GM23338 (cell line): Measurements from ENCODE around the gene MS4A8. TPM values are rescaled to one million over a fixed set of nuclear protein-coding genes. Genes with fewer than 3 reads are reported as not detected.
"Not testable (repeated sequence)": the region's sequence is repeated elsewhere in the genome, so short reads cannot be mapped to it uniquely, and the experiment has no call there.

ENCODE experiments used
- ATAC-seq: fragments of 200-7000 bp; cut with Tn5 transposase; 3 replicates; pipeline ENCODE4 v1.9.1; 2020
- DNase-seq: peaks from one replicate; pipeline ENCODE4 v3.0.0-alpha.2; 2015; ENCODE audit warnings: low spot score
- H2AFZ ChIP-seq: fragments of 200-600 bp; sonication (generic); 2 replicates; pipeline ENCODE4 v1.8.0; 2016; ENCODE audit warnings: antibody characterized with exemption, mild to moderate bottlenecking, moderate library complexity
- H3F3A ChIP-seq: fragments of 200-600 bp; sonication (generic); replicated peaks from 2 replicates; pipeline ENCODE4 v1.8.0; 2017; ENCODE audit warnings: antibody characterized with exemption, mixed run types, low read depth
- H3K27ac ChIP-seq: fragments of 200-600 bp; sonication (generic); 2 replicates; pipeline ENCODE4 v1.6.1; 2016; ENCODE audit warnings: low read depth
- H3K27me3 ChIP-seq: fragments of 200-600 bp; sonication (generic); 2 replicates; pipeline ENCODE4 v1.8.0; 2016; ENCODE audit warnings: mild to moderate bottlenecking, mixed run types, moderate library complexity; ENCODE audit not compliant: insufficient read depth
- H3K36me3 ChIP-seq: fragments of 200-600 bp; sonication (generic); 2 replicates; pipeline ENCODE4 v1.8.0; 2016; ENCODE audit warnings: mild to moderate bottlenecking; ENCODE audit not compliant: insufficient read depth
- H3K4me1 ChIP-seq: fragments of 200-600 bp; sonication (generic); 2 replicates; pipeline ENCODE4 v1.8.0; 2016; ENCODE audit warnings: mild to moderate bottlenecking, moderate library complexity; ENCODE audit not compliant: insufficient read depth
- H3K4me2 ChIP-seq: fragments of 200-600 bp; sonication (generic); 2 replicates; pipeline ENCODE4 v1.7.1; 2017; ENCODE audit warnings: mixed run types
- H3K4me3 ChIP-seq: fragments of 200-600 bp; sonication (generic); 2 replicates; pipeline ENCODE4 v1.6.1; 2016; ENCODE audit warnings: mixed run types
- H3K79me2 ChIP-seq: fragments of 200-600 bp; sonication (generic); replicated peaks from 2 replicates; pipeline ENCODE4 v1.8.0; 2017; ENCODE audit warnings: mild to moderate bottlenecking; ENCODE audit not compliant: insufficient read depth
- H3K9me2 ChIP-seq: fragments of 200-600 bp; sonication (generic); 2 replicates; pipeline ENCODE4 v1.8.0; 2017; ENCODE audit not compliant: insufficient read depth
- H4K20me1 ChIP-seq: fragments of 200-600 bp; sonication (generic); replicated peaks from 2 replicates; pipeline ENCODE4 v1.8.0; 2017; ENCODE audit warnings: mild to moderate bottlenecking; ENCODE audit not compliant: insufficient read depth
- H3K27ac Mint-ChIP-seq: 2 replicates; pipeline ENCODE4 v1.8.0; 2020; ENCODE audit warnings: inconsistent platforms, mild to moderate bottlenecking, moderate library complexity, mixed read lengths
- H3K27me3 Mint-ChIP-seq: 3 replicates; pipeline ENCODE4 v1.8.0; 2022; ENCODE audit warnings: low read depth, mild to moderate bottlenecking, moderate library complexity, mixed read lengths, inconsistent platforms; ENCODE audit not compliant: insufficient read depth, poor library complexity
- H3K36me3 Mint-ChIP-seq: 3 replicates; pipeline ENCODE4 v1.8.0; 2021; ENCODE audit warnings: low read depth, mild to moderate bottlenecking, inconsistent platforms, moderate library complexity, mixed read lengths
- H3K4me1 Mint-ChIP-seq: 3 replicates; pipeline ENCODE4 v1.8.0; 2020; ENCODE audit warnings: mild to moderate bottlenecking, inconsistent platforms, mixed read lengths
- H3K4me3 Mint-ChIP-seq: 3 replicates; pipeline ENCODE4 v1.8.0; 2021; ENCODE audit warnings: moderate library complexity, mild to moderate bottlenecking, inconsistent platforms, mixed read lengths
- H3K9me3 Mint-ChIP-seq: 3 replicates; pipeline ENCODE4 v1.8.0; 2020; ENCODE audit warnings: moderate library complexity, mild to moderate bottlenecking, inconsistent platforms, mixed read lengths
- CREB1 ChIP-seq: fragments of 250-450 bp; sonication (Bioruptor Pico); IDR thresholded peaks from 2 replicates; pipeline ENCODE4 v1.5.0; 2020; ENCODE audit warnings: low read depth, mild to moderate bottlenecking, moderate library complexity
- CTCF ChIP-seq, 2 experiments: fragments of 200-600 bp in 1 of 2; sonication (generic) in 1 of 2; conservative IDR thresholded peaks; 2 replicates each; pipeline versions ENCODE4 v1.5.1 to v1.6.1; 2016 to 2017; ENCODE audit warnings: antibody characterized with exemption in 2 of 2, low read depth in 2 of 2, mild to moderate bottlenecking in 2 of 2, moderate library complexity in 1 of 2
- ETS1 ChIP-seq: IDR thresholded peaks from 2 replicates; pipeline ENCODE4 v1.6.1; 2016; ENCODE audit warnings: antibody characterized with exemption
- EZH2 ChIP-seq: fragments of 200-600 bp; sonication (generic); IDR thresholded peaks from one replicate; pipeline ENCODE4 v1.8.0; 2017; ENCODE audit warnings: antibody characterized with exemption, mild to moderate bottlenecking, low read depth; ENCODE audit not compliant: unreplicated experiment
- JUNB ChIP-seq: IDR thresholded peaks from one replicate; pipeline ENCODE4 v1.6.1; 2016; ENCODE audit warnings: antibody characterized with exemption; ENCODE audit not compliant: unreplicated experiment
- NANOG ChIP-seq: IDR thresholded peaks from 2 replicates; pipeline ENCODE4 v1.6.1; 2016; ENCODE audit warnings: antibody characterized with exemption, borderline replicate concordance
- POLR2AphosphoS5 ChIP-seq: IDR thresholded peaks from 2 replicates; pipeline ENCODE4 v1.6.1; 2016; ENCODE audit warnings: antibody characterized with exemption, low read depth
- REST ChIP-seq: IDR thresholded peaks from one replicate; pipeline ENCODE4 v1.6.1; 2018; ENCODE audit warnings: antibody characterized with exemption; ENCODE audit not compliant: unreplicated experiment
- STAT1 ChIP-seq: IDR thresholded peaks from one replicate; pipeline ENCODE4 v1.6.1; 2016; ENCODE audit warnings: antibody characterized with exemption; ENCODE audit not compliant: unreplicated experiment
- ZNF114 ChIP-seq: fragments of 250-450 bp; sonication (Bioruptor Pico); IDR thresholded peaks from 2 replicates; pipeline ENCODE4 v1.5.0; 2020; ENCODE audit warnings: mild to moderate bottlenecking, moderate library complexity
- polyA plus RNA-seq: library from polyadenylated mRNA; unstranded; fragments of >200 nt; fragmentation: Nextera tagmentation; extraction: Ambion mirVana; gene quantifications from 2 replicates; pipeline ENCODE4 v1.2.1, GENCODE V29; 2016
- total RNA-seq: library from RNA; depleted of rRNA; stranded (reverse); fragments of >200 nt; shearing (Covaris generic); gene quantifications from 2 replicates; pipeline ENCODE4 v1.2.3, GENCODE V29; 2014

The MS4A8 gene
- total and polyA plus RNA-seq, 2 experiments from 2014 or later, result not detected

- no peak for ATAC-seq
- Mint-ChIP-seq H3K4me1 (no peaks in the 10 kb centered on the region), H3K36me3 (peaks cover 28% of the 10 kb centered on the region), H3K27me3 (peaks cover 2% of the 10 kb centered on the region), H3K9me3 (peaks cover 52% of the 10 kb centered on the region), H3K4me3 (no peak overlapping the region), H3K27ac (no peak overlapping the region)
- Histone ChIP-seq H3K27ac (no peak overlapping the region), H3K4me3 (no peak overlapping the region), H3K4me1 (no peaks in the 10 kb centered on the region), H3K36me3 (peaks cover 10% of the 10 kb centered on the region), H3K27me3 (no peaks in the 10 kb centered on the region), H3K4me2 (no peak overlapping the region), H4K20me1 (no peaks in the 10 kb centered on the region), H3K9me2 (no peaks in the 10 kb centered on the region), H3K79me2 (no peaks in the 10 kb centered on the region), H2AFZ (no peak overlapping the region), H3F3A (no peaks in the 10 kb centered on the region)
- TF ChIP-seq JUNB, result no peak
- no peak for TF ChIP-seq CREB1
- TF ChIP-seq POLR2AphosphoS5, result no peak
- TF ChIP-seq STAT1, result no peak
- no peak for TF ChIP-seq ETS1
- no peak for TF ChIP-seq REST
- TF ChIP-seq ZNF114 (CRISPR knock-in tag), result no peak
- TF ChIP-seq NANOG, result no peak
- no peak for TF ChIP-seq CTCF (conservative IDR thresholded peaks at IDR 0.05; ENCODE audit: low read depth in 2 of 2)
- TF ChIP-seq EZH2, result no peak
- DNase-seq, result no peak
Observed at GRCh38 chr11:60680455-60681119, 18.8 kb upstream of the MS4A8 start.

- H3K36me3 ChIP-seq, H3K27me3 ChIP-seq, H3K27ac ChIP-seq, H3K4me3 ChIP-seq, H3K4me3 Mint-ChIP-seq, H3K36me3 Mint-ChIP-seq, H3K4me1 ChIP-seq, H3F3A ChIP-seq, H3K27me3 Mint-ChIP-seq, DNase-seq, ATAC-seq, H3K9me2 ChIP-seq, H3K27ac Mint-ChIP-seq, H2AFZ ChIP-seq, H4K20me1 ChIP-seq, H3K4me2 ChIP-seq, H3K4me1 Mint-ChIP-seq, H3K79me2 ChIP-seq: not testable (repeated sequence)
- H3K9me3 Mint-ChIP-seq, result peaks cover 19% of the 10 kb centered on the region
Observed at GRCh38 chr11:60684541-60684848, 14.9 kb upstream of the MS4A8 start.
